ENCODE data around the gene TCF7L2. TPM values are rescaled to one million over a fixed set of nuclear protein-coding genes. Genes with fewer than 3 reads are reported as not detected.

TCF7L2 gene
- total RNA-seq, 1 donor from 2014 or later, result 10.8 TPM

GRCh38 chr10:112966194-112966855, 16.3 kb downstream of the TCF7L2 start:
- ATAC-seq, result no peak

GRCh38 chr10:112967200-112967599, 17.2 kb downstream of the TCF7L2 start:
- ATAC-seq, result peak; percentile 18

- no peak for ATAC-seq
These were observed 19.1 kb downstream of the TCF7L2 start for GRCh38 chr10:112969131-112969530.

- no peak for ATAC-seq
These were observed 19.5 kb downstream of the TCF7L2 start for GRCh38 chr10:112969542-112969941.

- no peak for ATAC-seq
These were observed 20.0 kb downstream of the TCF7L2 start for GRCh38 chr10:112970021-112970420.

GRCh38 chr10:112972606-112973005, 22.6 kb downstream of the TCF7L2 start:
- ATAC-seq, result no peak

- no peak for ATAC-seq
These were observed 23.0 kb downstream of the TCF7L2 start for GRCh38 chr10:112973046-112973445.

GRCh38 chr10:112973805-112974204, 23.8 kb downstream of the TCF7L2 start:
- no peak for ATAC-seq

- ATAC-seq, result no peak
These were observed 27.4 kb downstream of the TCF7L2 start for GRCh38 chr10:112977426-112977898.

- ATAC-seq, result no peak
These were observed 29.9 kb downstream of the TCF7L2 start for GRCh38 chr10:112979927-112980326.

GRCh38 chr10:112980937-112981336, 30.9 kb downstream of the TCF7L2 start:
- ATAC-seq, result no peak

GRCh38 chr10:112981553-112981952, 31.5 kb downstream of the TCF7L2 start:
- no peak for ATAC-seq

GRCh38 chr10:112983444-112984056, 33.5 kb downstream of the TCF7L2 start:
- ATAC-seq, result no peak

- no peak for ATAC-seq
These were observed 34.7 kb downstream of the TCF7L2 start for GRCh38 chr10:112984756-112985155.

- no peak for ATAC-seq
These were observed 35.9 kb downstream of the TCF7L2 start for GRCh38 chr10:112985690-112986543.

GRCh38 chr10:112986544-112987190, 36.6 kb downstream of the TCF7L2 start:
- peak; percentile 24 for ATAC-seq

GRCh38 chr10:112988839-112989406, 38.9 kb downstream of the TCF7L2 start:
- ATAC-seq, result no peak

- no peak for ATAC-seq
These were observed 39.8 kb downstream of the TCF7L2 start for GRCh38 chr10:112989826-112990225.

- peak; percentile 43 for ATAC-seq
These were observed 40.2 kb downstream of the TCF7L2 start for GRCh38 chr10:112990271-112990670.

- ATAC-seq, result peak; percentile 62
These were observed 41.9 kb downstream of the TCF7L2 start for GRCh38 chr10:112991888-112992491.

GRCh38 chr10:112996462-112996861, 46.4 kb downstream of the TCF7L2 start:
- ATAC-seq, result no peak

GRCh38 chr10:112999102-112999501, 49.1 kb downstream of the TCF7L2 start:
- no peak for ATAC-seq
